A673 (cell line): ENCODE results near the gene RCBTB1. TPM values are rescaled to one million over a fixed set of nuclear protein-coding genes. Genes with fewer than 3 reads are reported as not detected.

Source experiments
- BruUV-seq: library from RNA; stranded (reverse); fragments of 400-500 nt; replicated peaks from 2 replicates; lab custom pipeline; 2021; lab: Mats Ljungman, UMichigan
- CTCF ChIA-PET: fragments of 300-600 bp; sonication (Branson Sonifier 250); formaldehyde crosslinking; loops from one replicate; lab custom pipeline; 2022; ENCODE audit warnings: antibody characterized with exemption; lab: Charles Lee
- POLR2A ChIA-PET: fragments of 300-600 bp; sonication (Branson Sonifier 250); formaldehyde crosslinking; loops from one replicate; lab custom pipeline; 2022; ENCODE audit warnings: antibody characterized with exemption; ENCODE audit not compliant: low non-redundant PET; lab: Charles Lee
- DNase-seq: peaks from one replicate; pipeline ENCODE4 v3.0.0-alpha.2; 2015; ENCODE audit warnings: low spot score
- H3K27ac ChIP-seq: fragments of 200-600 bp; sonication (generic); 2 replicates; pipeline ENCODE4 v1.5.1; 2016; ENCODE audit warnings: mixed run types, low read depth, mild to moderate bottlenecking, mixed read lengths, antibody characterized with exemption, low read length; ENCODE audit not compliant: poor library complexity, severe bottlenecking
- H3K27me3 ChIP-seq: fragments of 200-600 bp; sonication (generic); replicated peaks from 2 replicates; pipeline ENCODE4 v1.6.1; 2017; ENCODE audit warnings: mixed run types, low read depth, mild to moderate bottlenecking, mixed read lengths, antibody characterized with exemption, low read length; ENCODE audit not compliant: insufficient read depth, poor library complexity
- H3K36me3 ChIP-seq: fragments of 200-600 bp; sonication (generic); 2 replicates; pipeline ENCODE4 v1.6.1; 2016; ENCODE audit warnings: mixed run types, mild to moderate bottlenecking, mixed read lengths, antibody characterized with exemption, low read length; ENCODE audit not compliant: insufficient read depth, poor library complexity, severe bottlenecking
- H3K4me1 ChIP-seq: fragments of 200-600 bp; sonication (generic); 2 replicates; pipeline ENCODE4 v1.6.1; 2017; ENCODE audit warnings: mixed run types, mild to moderate bottlenecking, mixed read lengths, antibody characterized with exemption, low read length; ENCODE audit not compliant: insufficient read depth, poor library complexity, severe bottlenecking
- H3K4me3 ChIP-seq: fragments of 200-600 bp; sonication (generic); 2 replicates; pipeline ENCODE4 v1.5.1; 2016; ENCODE audit warnings: low read depth, mixed run types, mild to moderate bottlenecking, mixed read lengths, low read length; ENCODE audit not compliant: poor library complexity, severe bottlenecking
- H3K9me3 ChIP-seq: fragments of 200-600 bp; sonication (generic); 2 replicates; pipeline ENCODE4 v1.6.1; 2016; ENCODE audit warnings: mixed run types, low read depth, mild to moderate bottlenecking, mixed read lengths, antibody characterized with exemption, low read length; ENCODE audit not compliant: poor library complexity, severe bottlenecking
- CTCF ChIP-seq: fragments of 300-800, 200-600 bp; sonication (generic); conservative IDR thresholded peaks from 2 replicates; pipeline ENCODE4 v1.5.1; 2017; ENCODE audit warnings: low read depth, mild to moderate bottlenecking, antibody characterized with exemption, low read length, moderate library complexity, mixed read lengths
- EZH2 ChIP-seq: fragments of 200-600 bp; sonication (generic); IDR thresholded peaks from 2 replicates; pipeline ENCODE4 v1.6.1; 2017; ENCODE audit warnings: borderline replicate concordance, low read depth, mild to moderate bottlenecking, mixed read lengths, antibody characterized with exemption, low read length; ENCODE audit not compliant: poor library complexity, severe bottlenecking
- intact Hi-C: fragments of 100-400 bp; cut with micrococcal nuclease; formaldehyde crosslinking; loops from one replicate; pipeline ENCODE4 v1.10.0; 2022; ENCODE audit not compliant: unreplicated experiment
- total RNA-seq: library from RNA; stranded (reverse); gene quantifications from 2 replicates; pipeline ENCODE4 v1.2.3, GENCODE V29; 2021

The RCBTB1 gene
- total RNA-seq, 1 experiment from 2014 or later, result 12.7 TPM

- intact Hi-C loops, result no loop called here
- Histone ChIP-seq H3K27ac (no peak overlapping the region), H3K27me3 (no peaks in the 10 kb centered on the region), H3K4me1 (peaks cover 5% of the 10 kb centered on the region), H3K9me3 (no peaks in the 10 kb centered on the region), H3K36me3 (no peaks in the 10 kb centered on the region), H3K4me3 (no peak overlapping the region)
- DNase-seq, result no peak
- no TSS peak for BruUV-seq
- TF ChIP-seq EZH2, result no peak
- no peak for TF ChIP-seq CTCF
- POLR2A ChIA-PET, result no interaction called here
- CTCF ChIA-PET, result no interaction called here
Measured at GRCh38 chr13:49580980-49581680, 4.2 kb downstream of the RCBTB1 start.

- BruUV-seq, result no TSS peak
- POLR2A ChIA-PET, result no interaction called here
- no peak overlapping the region for H3K27ac ChIP-seq
- no peaks in the 10 kb centered on the region for H3K27me3 ChIP-seq
- no peaks in the 10 kb centered on the region for H3K9me3 ChIP-seq
- no peak for TF ChIP-seq EZH2
- TF ChIP-seq CTCF, result no peak
- H3K4me1 ChIP-seq, result peaks cover 4% of the 10 kb centered on the region
- no peaks in the 10 kb centered on the region for H3K36me3 ChIP-seq
- H3K4me3 ChIP-seq, result no peak overlapping the region
- CTCF ChIA-PET, result no interaction called here
- DNase-seq, result no peak
- intact Hi-C loops, result no loop called here
Measured at GRCh38 chr13:49579501-49579900, 5.9 kb downstream of the RCBTB1 start.

GRCh38 chr13:49571299-49572240, 13.8 kb downstream of the RCBTB1 start:
- no TSS peak for BruUV-seq
- ChIA-PET POLR2A (no interaction called here), CTCF (no interaction called here)
- TF ChIP-seq EZH2, result no peak
- TF ChIP-seq CTCF, result no peak
- H3K4me1 ChIP-seq, result no peaks in the 10 kb centered on the region
- no peaks in the 10 kb centered on the region for H3K36me3 ChIP-seq
- no peak overlapping the region for H3K27ac ChIP-seq
- intact Hi-C loops, result no loop called here
- no peak for DNase-seq
- no peaks in the 10 kb centered on the region for H3K9me3 ChIP-seq
- no peak overlapping the region for H3K4me3 ChIP-seq
- no peaks in the 10 kb centered on the region for H3K27me3 ChIP-seq
